ENCODE measurements around the gene C3orf80. TPM values are rescaled to one million over a fixed set of nuclear protein-coding genes. Genes with fewer than 3 reads are reported as not detected.

C3orf80 gene
- total RNA-seq, 4 donors from 2014 or later, result 0.13 to 1.7 (median 0.52) TPM

- DNase-seq (ENCODE audit: low spot score in 2 of 2), result no peak
- no peak for TF ChIP-seq CTCF (IDR thresholded peaks at IDR 0.05)
- TF ChIP-seq POLR2A (IDR thresholded peaks at IDR 0.05), result no peak
- intact Hi-C loops (cut with DNase I; ENCODE audit: low total_unique reads), result no loop called here
- WGBS, 2 donors, result 38 to 50% methylated on average over 4 of the region's 4 CpGs
- H3K4me3 ChIP-seq (ENCODE audit: low read depth, poor library complexity, severe bottlenecking), result no peak overlapping the region
Observed at GRCh38 chr3:160205606-160206005, 19.6 kb upstream of the C3orf80 start.

- intact Hi-C loops (cut with DNase I; ENCODE audit: low total_unique reads), result no loop called here
- 80 to 87% methylated on average over 1 of the region's 1 CpG for WGBS, 2 donors
- TF ChIP-seq CTCF (IDR thresholded peaks at IDR 0.05), result no peak
- TF ChIP-seq POLR2A (IDR thresholded peaks at IDR 0.05), result no peak
- H3K4me3 ChIP-seq (ENCODE audit: low read depth, poor library complexity, severe bottlenecking), result no peak overlapping the region
- DNase-seq (ENCODE audit: low spot score in 2 of 2), result no peak
Observed at GRCh38 chr3:160210341-160210740, 14.9 kb upstream of the C3orf80 start.

GRCh38 chr3:160210799-160211221 is 14.4 kb upstream of the C3orf80 start:
- intact Hi-C loops (cut with DNase I; ENCODE audit: low total_unique reads), result no loop called here
- TF ChIP-seq POLR2A (IDR thresholded peaks at IDR 0.05) (no peak), CTCF (IDR thresholded peaks at IDR 0.05) (no peak)
- DNase-seq (ENCODE audit: low spot score in 2 of 2), result no peak
- no peak overlapping the region for H3K4me3 ChIP-seq (ENCODE audit: low read depth, poor library complexity, severe bottlenecking)
- 58 to 69% methylated on average over 1 of the region's 1 CpG for WGBS, 2 donors

- TF ChIP-seq CTCF (IDR thresholded peaks at IDR 0.05) (no peak), POLR2A (IDR thresholded peaks at IDR 0.05) (no peak)
- intact Hi-C loops (cut with DNase I; ENCODE audit: low total_unique reads), result no loop called here
- WGBS, 2 donors, result 85 to 96% methylated on average over 1 of the region's 1 CpG
- no peak for DNase-seq (ENCODE audit: low spot score in 2 of 2)
- no peak overlapping the region for H3K4me3 ChIP-seq (ENCODE audit: low read depth, poor library complexity, severe bottlenecking)
Observed at GRCh38 chr3:160213191-160213590, 12.0 kb upstream of the C3orf80 start.

- 61 to 63% methylated on average over 4 of the region's 4 CpGs for WGBS, 2 donors
- intact Hi-C loops (cut with DNase I; ENCODE audit: low total_unique reads), result no loop called here
Observed at GRCh38 chr3:160217675-160218074, 7.5 kb upstream of the C3orf80 start.

More at GRCh38 chr3:160217675-160218074, 7.5 kb upstream of the C3orf80 start:
- TF ChIP-seq POLR2A (IDR thresholded peaks at IDR 0.05) (no peak), CTCF (IDR thresholded peaks at IDR 0.05) (no peak)
- H3K4me3 ChIP-seq (ENCODE audit: low read depth, poor library complexity, severe bottlenecking), result no peak overlapping the region
- no peak for DNase-seq (ENCODE audit: low spot score in 2 of 2)
